Astrocyte of the hippocampus (primary cell): ENCODE data around the gene KCNQ1OT1.

Experiments
- DNase-seq: peaks from one replicate; pipeline ENCODE4 v3.0.0; 2011; ENCODE audit warnings: low read depth, low spot score

KCNQ1OT1 gene

GRCh38 chr11:2582351-2582945 lies 117.3 kb downstream of the KCNQ1OT1 start:
- peak; percentile 21 for DNase-seq

DNA sequence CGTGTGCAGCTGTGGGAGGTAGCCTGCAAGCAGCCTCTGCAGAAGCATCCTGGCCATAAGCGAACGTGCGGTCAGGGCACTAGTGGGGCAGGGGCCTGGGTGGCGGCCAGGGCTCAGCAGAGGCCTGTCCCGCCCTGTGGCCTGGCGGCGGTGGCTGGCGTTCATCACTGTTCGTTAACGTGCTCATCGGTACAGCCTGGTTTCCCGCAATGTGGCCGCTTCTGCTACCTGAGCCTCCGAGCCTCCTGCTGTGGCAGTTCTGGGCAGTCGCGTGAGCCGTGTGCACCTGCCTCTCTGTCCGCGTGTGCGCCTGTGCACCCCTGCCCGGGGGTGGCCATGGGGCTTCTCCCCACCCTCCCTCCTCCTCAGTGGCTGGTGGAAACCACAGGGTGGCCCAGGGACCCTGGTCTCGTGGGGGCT lies 117.9 kb downstream of the KCNQ1OT1 start:
- no peak for DNase-seq

- DNase-seq, result no peak
Measured at GRCh38 chr11:2581151-2581930, 118.5 kb downstream of the KCNQ1OT1 start.

GRCh38 chr11:2580571-2581001 lies 119.2 kb downstream of the KCNQ1OT1 start:
- DNase-seq, result no peak

- DNase-seq, result no peak
Measured at GRCh38 chr11:2580061-2580421, 119.8 kb downstream of the KCNQ1OT1 start.

- no peak for DNase-seq
Measured at GRCh38 chr11:2579315-2580060, 120.3 kb downstream of the KCNQ1OT1 start.

DNA sequence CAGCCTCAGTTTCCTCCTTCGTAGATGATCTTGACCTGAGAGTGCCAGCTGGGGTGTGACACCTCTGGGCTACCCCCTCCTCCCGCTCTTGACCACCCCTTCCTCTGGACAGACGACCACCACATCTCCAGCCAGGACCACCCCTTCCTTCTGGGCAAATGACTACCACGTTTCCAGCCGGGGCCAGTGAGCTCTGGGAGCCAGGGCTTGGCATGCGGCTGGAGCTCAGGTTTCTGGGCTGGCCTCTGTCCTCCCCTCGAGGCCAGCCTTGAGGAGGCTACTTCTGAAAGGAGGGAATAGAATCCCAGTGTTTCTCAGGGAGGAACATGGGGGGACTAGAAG lies 120.9 kb downstream of the KCNQ1OT1 start:
- no peak for DNase-seq

DNA sequence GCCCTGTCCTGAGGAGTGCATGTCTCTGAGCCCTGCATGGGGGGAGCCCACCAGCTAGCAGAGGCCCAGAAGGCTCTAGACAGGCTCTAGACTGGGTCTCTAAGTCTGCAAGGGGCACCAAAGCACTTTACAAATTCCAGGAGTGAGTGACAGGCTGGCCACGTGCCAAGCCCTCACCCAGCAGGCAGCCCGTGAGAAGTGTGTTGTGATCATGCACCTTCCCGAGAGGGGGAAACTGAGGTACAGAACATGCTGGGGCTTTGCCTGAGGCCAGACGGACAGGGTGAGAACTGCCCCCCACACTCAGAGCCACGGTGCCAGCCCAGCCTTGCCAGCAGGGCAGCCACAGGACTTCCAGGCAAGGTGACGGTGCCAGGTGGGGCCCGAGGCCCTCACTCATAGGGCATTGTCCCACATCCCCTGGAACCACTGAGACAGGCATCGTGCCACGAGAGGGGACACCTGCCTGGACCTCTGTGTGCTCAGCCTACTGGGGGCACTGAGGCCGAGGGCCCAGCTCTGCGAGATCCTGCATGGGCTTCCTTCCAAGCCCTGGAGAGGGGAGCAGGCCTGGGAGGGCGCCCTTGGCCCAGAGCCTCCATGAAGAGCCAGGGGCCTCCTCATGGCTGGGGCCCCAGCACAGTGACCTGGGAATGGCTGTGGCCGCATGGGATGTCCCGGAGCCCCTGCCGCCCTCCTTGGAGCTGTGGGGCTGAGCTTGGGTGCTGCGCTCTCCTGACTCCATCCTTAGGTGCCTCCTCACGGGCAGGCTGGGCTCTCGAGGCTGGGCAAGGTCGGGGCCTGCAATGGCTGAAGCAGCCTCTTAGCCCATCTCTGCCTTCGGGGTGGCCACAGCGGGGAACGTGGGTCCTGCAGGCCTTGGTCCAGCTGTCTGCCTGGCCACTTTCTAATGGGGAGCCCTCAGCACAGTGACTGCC lies 121.5 kb downstream of the KCNQ1OT1 start:
- peak; percentile 22 for DNase-seq

DNA sequence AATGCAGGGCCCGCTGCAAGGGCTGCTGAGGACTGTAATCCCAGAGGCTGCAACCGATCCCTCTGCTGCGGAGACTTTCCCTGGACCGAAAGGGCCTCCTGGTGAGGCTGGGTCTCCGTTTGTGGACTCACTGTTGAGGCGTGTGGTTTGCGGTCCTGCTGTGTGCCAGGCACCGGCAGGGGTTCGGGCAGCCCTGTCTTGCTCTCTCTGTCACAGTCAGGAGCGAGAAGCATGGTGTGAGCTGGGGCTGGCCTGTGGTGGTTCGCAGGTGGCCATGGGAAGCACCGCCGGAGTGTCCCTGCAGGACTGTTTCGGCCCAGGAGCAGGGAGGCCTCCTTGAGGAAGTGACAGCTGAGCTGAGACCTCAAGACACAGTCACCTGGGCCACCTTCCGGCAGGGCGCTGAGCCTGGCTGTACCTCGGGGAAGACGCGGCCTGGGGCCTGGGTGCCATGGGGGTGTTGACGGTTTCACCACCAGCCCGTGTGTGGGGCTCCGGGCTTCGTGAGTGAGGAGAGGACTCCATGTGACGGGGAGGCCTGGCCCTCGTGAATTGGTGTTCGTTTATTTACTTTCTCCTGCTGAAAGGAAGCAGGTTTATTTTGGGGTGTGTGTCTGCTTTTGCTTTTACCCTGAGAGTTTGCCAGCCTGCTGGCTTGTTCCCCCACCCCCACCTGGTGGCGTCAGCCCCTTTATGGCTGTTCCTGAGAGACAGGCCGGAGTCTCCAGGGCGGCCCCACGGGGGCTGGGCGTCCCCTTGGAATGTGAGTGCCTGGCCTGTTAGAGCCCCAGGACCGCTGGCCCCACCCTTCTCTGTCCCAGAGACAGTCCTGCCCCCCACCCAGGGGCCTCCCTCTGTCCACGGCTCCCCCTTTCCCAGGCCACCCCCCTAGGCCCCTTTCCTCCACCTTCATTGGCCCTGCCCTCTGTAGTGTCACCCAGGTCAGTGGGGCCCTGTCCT lies 122.5 kb downstream of the KCNQ1OT1 start:
- DNase-seq, result no peak

- DNase-seq, result no peak
Measured at GRCh38 chr11:2576549-2576948, 123.2 kb downstream of the KCNQ1OT1 start.

DNA sequence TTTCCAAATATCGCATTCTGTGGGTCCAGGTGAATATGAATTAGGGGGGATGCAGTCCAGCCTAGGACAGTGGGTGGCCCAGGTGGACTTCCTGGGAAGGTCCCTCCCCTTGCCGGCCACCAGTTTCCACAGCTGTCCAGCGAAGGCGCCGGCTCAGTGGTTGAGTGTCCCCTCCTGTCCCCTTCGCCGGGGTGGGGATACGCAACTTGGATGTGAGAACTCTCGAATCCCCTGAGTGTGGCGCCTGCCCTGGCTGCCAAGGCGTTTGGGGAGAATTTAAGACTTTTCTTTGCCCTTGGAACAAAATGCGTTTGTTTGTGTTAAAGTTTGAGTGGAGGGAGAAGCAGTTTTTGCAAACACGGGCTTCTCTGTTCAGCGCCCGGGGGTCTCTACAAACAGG lies 123.7 kb downstream of the KCNQ1OT1 start:
- no peak for DNase-seq

DNA sequence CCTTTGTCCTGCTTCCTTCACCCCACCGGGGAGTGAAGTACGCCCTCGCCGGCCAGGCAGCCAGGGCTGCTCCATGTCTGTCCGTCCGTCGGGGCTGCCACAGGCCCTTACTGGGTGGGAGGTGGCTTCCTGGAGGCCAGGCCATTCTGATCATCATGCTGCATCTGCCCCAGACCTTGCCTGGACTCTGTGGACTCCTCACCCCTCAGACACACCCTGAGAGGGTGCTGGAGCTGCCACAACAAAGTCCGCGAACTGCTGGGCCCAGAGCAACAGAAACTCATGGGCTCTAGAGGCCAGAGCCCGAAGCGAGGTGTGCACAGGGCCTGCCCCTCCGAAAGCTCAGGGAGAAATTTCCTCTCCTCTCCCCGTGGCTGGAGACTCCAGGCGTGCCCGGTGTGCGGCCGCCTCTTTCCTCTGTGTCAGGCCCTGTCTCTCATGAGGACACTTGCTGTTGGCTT lies 124.2 kb downstream of the KCNQ1OT1 start:
- no peak for DNase-seq

GRCh38 chr11:2574553-2575535 lies 125.0 kb downstream of the KCNQ1OT1 start:
- no peak for DNase-seq

- no peak for DNase-seq
Measured at GRCh38 chr11:2574043-2574552, 125.7 kb downstream of the KCNQ1OT1 start.

DNA sequence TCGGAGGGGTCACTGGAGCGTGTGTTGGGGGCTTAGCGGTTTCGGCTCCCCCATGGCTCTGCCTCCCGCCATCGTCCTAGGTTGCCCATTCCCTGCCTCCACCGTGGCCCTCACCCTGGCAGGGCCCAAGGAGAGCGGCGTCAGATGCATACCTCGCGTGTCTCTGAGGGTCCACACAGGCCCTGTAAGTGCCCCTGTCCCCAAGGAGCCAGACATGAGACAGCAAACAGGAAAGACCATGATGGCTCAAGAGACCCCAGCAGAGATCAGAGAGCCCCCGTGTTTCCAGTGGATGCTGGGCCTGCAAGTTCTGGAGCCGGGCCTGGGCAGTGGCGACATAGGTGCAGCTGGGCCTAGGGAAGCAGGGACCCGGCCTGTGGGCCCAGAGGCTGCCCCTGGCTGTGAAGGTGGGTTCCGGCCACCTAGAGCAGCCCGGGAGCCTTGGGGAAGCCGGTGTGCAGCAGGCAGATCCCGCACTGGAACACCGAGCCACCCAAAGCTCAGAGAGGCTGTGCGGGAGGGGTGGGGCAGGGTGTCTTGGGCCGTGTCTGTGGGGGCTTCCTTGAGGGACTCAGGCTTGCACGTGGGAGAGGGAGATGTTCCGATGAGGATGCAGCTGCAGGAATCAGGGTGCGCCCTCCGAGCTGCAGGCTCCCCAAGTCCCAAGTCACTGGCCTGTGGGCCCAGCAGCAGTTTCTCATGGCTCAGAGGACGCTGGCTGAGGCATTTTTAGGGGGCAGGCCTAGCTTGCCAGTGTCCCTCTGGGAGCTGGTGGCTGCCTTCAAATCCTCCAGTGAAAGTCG lies 126.4 kb downstream of the KCNQ1OT1 start:
- DNase-seq, result no peak

- DNase-seq, result no peak
Measured at GRCh38 chr11:2572491-2573239, 127.1 kb downstream of the KCNQ1OT1 start.

DNA sequence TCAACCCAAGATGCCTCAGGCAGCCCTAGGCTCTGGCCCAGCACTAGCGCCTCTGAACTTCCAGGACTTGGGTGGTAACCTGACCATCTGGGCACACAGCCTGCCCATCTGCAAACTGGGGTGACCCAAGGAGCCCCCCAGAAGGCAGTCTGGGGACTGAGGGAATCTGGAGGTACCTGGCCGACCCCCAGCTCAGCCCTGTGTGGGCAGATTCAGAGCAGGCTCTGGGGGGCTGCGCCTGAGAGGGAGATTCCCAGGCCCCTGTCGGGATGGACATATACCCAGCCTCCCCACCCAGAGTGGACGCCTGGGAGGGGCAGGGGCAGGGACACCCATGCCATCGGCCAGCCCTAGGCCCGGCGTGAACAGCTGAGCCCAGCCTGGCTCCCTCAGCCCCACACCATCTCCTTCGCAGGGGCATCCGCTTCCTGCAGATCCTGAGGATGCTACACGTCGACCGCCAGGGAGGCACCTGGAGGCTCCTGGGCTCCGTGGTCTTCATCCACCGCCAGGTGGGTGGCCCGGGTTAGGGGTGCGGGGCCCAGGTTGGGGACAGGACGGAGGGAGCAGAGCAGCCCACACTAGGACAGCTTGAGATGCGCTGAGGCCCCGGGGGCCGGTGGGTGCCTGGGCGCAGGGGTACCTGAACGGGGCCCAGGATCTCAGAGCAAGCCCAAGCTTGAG lies 128.1 kb downstream of the KCNQ1OT1 start:
- DNase-seq, result no peak
